NT2/D1 (cell line): ENCODE measurements around the gene DOCK2.

Experiments
- DNase-seq: peaks from one replicate; pipeline ENCODE4 v3.0.0-alpha.2; 2011; ENCODE audit warnings: low read depth, low spot score
- H3K27me3 ChIP-seq: 2 replicates; pipeline ENCODE4 v1.6.0; 2011; ENCODE audit warnings: mild to moderate bottlenecking; ENCODE audit not compliant: insufficient read length, insufficient read depth
- H3K36me3 ChIP-seq: 2 replicates; pipeline ENCODE4 v1.6.1; 2011; ENCODE audit warnings: mild to moderate bottlenecking, low read length, mixed read lengths; ENCODE audit not compliant: insufficient read depth, insufficient read length
- H3K4me1 ChIP-seq: 2 replicates; pipeline ENCODE4 v1.5.1; 2011; ENCODE audit not compliant: insufficient read depth, insufficient read length
- H3K4me3 ChIP-seq: 2 replicates; pipeline ENCODE4 v1.5.1; 2011; ENCODE audit warnings: low read depth; ENCODE audit not compliant: insufficient read length
- H3K9ac ChIP-seq: 2 replicates; pipeline ENCODE4 v1.6.0; 2011; ENCODE audit warnings: low read depth; ENCODE audit not compliant: insufficient read length
- H3K9me3 ChIP-seq: 2 replicates; pipeline ENCODE4 v1.5.1; 2011; ENCODE audit warnings: mild to moderate bottlenecking, low read length; ENCODE audit not compliant: insufficient read depth
- SUZ12 ChIP-seq: IDR thresholded peaks from 2 replicates; pipeline ENCODE4 v1.6.1; 2011; ENCODE audit not compliant: insufficient read length, insufficient read depth; ENCODE audit errors: extremely low read depth
- YY1 ChIP-seq: IDR thresholded peaks from 2 replicates; pipeline ENCODE4 v1.6.1; 2011; ENCODE audit not compliant: insufficient read length, insufficient read depth
- ZNF274 ChIP-seq: IDR thresholded peaks from 2 replicates; pipeline ENCODE4 v1.6.1; 2011; ENCODE audit warnings: mild to moderate bottlenecking, low read depth, low read length

DOCK2 gene

DNA sequence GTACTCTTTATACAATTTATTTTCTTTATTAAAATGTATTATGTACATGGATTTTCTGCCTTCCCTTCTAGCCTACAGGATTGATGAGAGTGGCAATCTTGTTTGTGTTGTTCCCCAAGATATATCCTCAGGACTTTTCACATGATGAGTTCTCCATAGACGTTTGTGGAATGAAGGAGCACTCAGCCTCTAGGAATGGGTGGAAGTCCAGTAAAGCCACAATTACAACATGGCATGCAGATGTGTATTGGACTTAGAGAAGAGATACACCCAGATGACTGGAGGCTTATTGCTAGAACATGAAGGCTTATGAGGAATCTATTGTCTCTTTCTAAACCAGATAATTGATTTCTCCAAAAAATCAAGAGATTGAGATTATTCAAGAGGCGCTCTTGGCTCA lies 8.2 kb upstream of the DOCK2 start:
- Histone ChIP-seq H3K9me3 (no peaks in the 10 kb centered on the region), H3K27me3 (no peaks in the 10 kb centered on the region), H3K4me3 (no peak overlapping the region), H3K36me3 (no peaks in the 10 kb centered on the region), H3K9ac (no peak overlapping the region), H3K4me1 (no peaks in the 10 kb centered on the region)
- no peak for DNase-seq
- TF ChIP-seq ZNF274 (no peak), YY1 (no peak), SUZ12 (no peak)

GRCh38 chr5:169629847-169630548 lies 7.1 kb upstream of the DOCK2 start:
- no peaks in the 10 kb centered on the region for H3K4me1 ChIP-seq
- no peaks in the 10 kb centered on the region for H3K27me3 ChIP-seq
- no peak overlapping the region for H3K4me3 ChIP-seq
- H3K9me3 ChIP-seq = no peaks in the 10 kb centered on the region; the same call in 1 of the 2 replicates
- H3K36me3 ChIP-seq = no peaks in the 10 kb centered on the region
- no peak overlapping the region for H3K9ac ChIP-seq
- DNase-seq = no peak
- TF ChIP-seq YY1 = no peak
- TF ChIP-seq ZNF274 = no peak
- TF ChIP-seq SUZ12 = no peak

DNA sequence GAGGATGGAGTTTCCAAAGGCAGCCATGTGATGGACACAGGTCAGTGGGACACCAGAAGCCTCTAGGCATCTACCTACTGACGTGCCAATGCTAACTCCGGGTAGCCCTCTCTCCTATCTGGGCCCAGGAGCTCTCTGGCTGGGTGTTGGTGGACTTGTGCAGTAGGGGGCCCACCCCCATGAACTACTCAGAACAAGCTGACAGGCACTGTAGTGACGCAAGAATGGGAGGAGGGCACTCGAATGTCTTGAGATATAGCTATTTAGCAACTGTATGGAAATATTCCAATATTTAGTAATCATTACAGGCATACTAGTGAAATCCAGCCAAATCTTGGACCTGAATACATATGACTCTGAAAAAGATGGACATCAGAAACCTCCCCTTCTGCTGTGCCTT lies 5.7 kb upstream of the DOCK2 start:
- no peaks in the 10 kb centered on the region for H3K4me1 ChIP-seq
- no peak for DNase-seq
- no peak for TF ChIP-seq ZNF274
- no peak for TF ChIP-seq SUZ12
- TF ChIP-seq YY1 = no peak
- no peaks in the 10 kb centered on the region for H3K36me3 ChIP-seq
- H3K4me3 ChIP-seq = no peak overlapping the region
- H3K9me3 ChIP-seq = no peaks in the 10 kb centered on the region; the same call in 1 of the 2 replicates
- H3K27me3 ChIP-seq = no peaks in the 10 kb centered on the region
- H3K9ac ChIP-seq = no peak overlapping the region

GRCh38 chr5:169632946-169633345 lies 4.1 kb upstream of the DOCK2 start:
- TF ChIP-seq YY1 (no peak), SUZ12 (no peak), ZNF274 (no peak)
- no peaks in the 10 kb centered on the region for H3K36me3 ChIP-seq
- H3K4me3 ChIP-seq = no peak overlapping the region
- no peak for DNase-seq
- H3K9ac ChIP-seq = no peak overlapping the region
- no peaks in the 10 kb centered on the region for H3K4me1 ChIP-seq
- H3K9me3 ChIP-seq = no peaks in the 10 kb centered on the region; the same call in 1 of the 2 replicates
- no peaks in the 10 kb centered on the region for H3K27me3 ChIP-seq

DNA sequence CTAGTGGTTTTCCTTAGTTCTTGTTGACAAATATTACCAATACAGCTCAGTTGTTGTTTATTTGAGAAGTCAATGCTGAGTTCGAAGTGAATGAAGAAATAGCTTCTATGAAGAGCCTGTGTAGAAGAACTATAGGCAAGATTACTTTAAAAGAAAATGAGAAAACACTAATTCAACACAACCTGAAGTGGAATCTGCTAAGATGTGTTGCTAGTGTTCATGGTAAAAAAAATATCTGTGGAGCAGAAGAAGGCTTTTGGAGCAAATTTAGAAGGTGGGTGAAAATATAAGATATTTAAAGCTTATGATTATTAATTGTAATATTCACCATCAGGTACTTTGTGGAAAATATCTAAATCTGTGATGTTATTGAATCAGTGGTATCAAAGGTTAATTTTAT lies 2.5 kb upstream of the DOCK2 start:
- DNase-seq = no peak
- no peaks in the 10 kb centered on the region for H3K27me3 ChIP-seq
- TF ChIP-seq ZNF274 (no peak), YY1 (no peak), SUZ12 (no peak)
- H3K36me3 ChIP-seq = no peaks in the 10 kb centered on the region
- no peaks in the 10 kb centered on the region; the same call in none of the 2 replicates for H3K9me3 ChIP-seq
- H3K4me1 ChIP-seq = no peaks in the 10 kb centered on the region
- H3K4me3 ChIP-seq = no peak overlapping the region
- H3K9ac ChIP-seq = no peak overlapping the region

- Histone ChIP-seq H3K27me3 (no peaks in the 10 kb centered on the region), H3K4me1 (no peaks in the 10 kb centered on the region), H3K9me3 (no peaks in the 10 kb centered on the region; the same call in none of the 2 replicates), H3K36me3 (no peaks in the 10 kb centered on the region), H3K4me3 (no peak overlapping the region), H3K9ac (no peak overlapping the region)
- no peak for TF ChIP-seq YY1
- no peak for TF ChIP-seq SUZ12
- no peak for TF ChIP-seq ZNF274
- DNase-seq = no peak
Observed at GRCh38 chr5:169635936-169636335, 1.1 kb upstream of the DOCK2 start.

DNA sequence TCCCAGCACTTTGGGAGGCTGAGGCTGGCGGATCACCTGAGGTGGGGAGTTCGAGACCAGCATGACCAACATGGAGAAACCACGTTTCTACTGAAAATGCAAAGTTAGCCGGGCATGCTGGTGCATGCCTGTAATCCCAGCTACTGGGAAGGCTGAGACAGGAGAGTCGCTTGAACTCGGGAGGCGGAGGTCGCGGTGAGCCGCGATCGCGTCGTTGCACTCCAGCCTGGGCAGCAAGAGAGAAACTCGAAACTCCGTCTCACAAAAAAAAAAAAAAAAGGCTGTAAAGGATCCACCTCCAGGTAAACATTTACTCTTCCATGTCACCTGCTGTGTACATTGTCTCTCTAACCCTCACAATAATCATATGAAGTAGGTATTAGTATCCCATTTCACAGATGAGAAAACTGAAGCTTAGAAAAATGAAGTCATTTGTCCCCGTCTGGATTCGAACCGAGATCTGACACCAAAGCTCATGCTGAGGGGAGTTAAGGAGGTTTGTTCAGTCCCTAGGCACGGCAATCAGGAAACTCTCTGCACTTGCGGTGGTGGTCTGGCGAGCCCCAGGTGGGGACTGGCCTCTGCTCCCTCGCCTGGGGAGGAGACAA lies 494 bp upstream of the DOCK2 start:
- Histone ChIP-seq H3K4me3 (no peak overlapping the region), H3K27me3 (no peaks in the 10 kb centered on the region), H3K9me3 (no peaks in the 10 kb centered on the region; the same call in none of the 2 replicates), H3K36me3 (no peaks in the 10 kb centered on the region), H3K9ac (no peak overlapping the region), H3K4me1 (no peaks in the 10 kb centered on the region)
- no peak for TF ChIP-seq SUZ12
- DNase-seq = no peak

GRCh38 chr5:169637549-169638121 lies 560 bp downstream of the DOCK2 start:
- no peaks in the 10 kb centered on the region; the same call in none of the 2 replicates for H3K9me3 ChIP-seq
- no peaks in the 10 kb centered on the region for H3K36me3 ChIP-seq
- H3K4me1 ChIP-seq = no peaks in the 10 kb centered on the region
- H3K9ac ChIP-seq = no peak overlapping the region
- no peak for DNase-seq
- no peaks in the 10 kb centered on the region for H3K27me3 ChIP-seq
- H3K4me3 ChIP-seq = no peak overlapping the region
- no peak for TF ChIP-seq ZNF274
- TF ChIP-seq YY1 = no peak
- TF ChIP-seq SUZ12 = no peak
